Progenitor cell of endocrine pancreas (in vitro differentiated cells): ENCODE data around the gene ARHGAP29. TPM values are rescaled to one million over a fixed set of nuclear protein-coding genes. Genes with fewer than 3 reads are reported as not detected.

Experiments
- DNase-seq: peaks from one replicate; pipeline ENCODE4 v3.0.0; 2021; ENCODE audit warnings: low spot score; ENCODE audit not compliant: unreplicated experiment
- H3K27ac Mint-ChIP-seq: 2 replicates; pipeline ENCODE4 v1.8.0; 2021; ENCODE audit warnings: mild to moderate bottlenecking, moderate library complexity, mixed read lengths
- H3K27me3 Mint-ChIP-seq: 2 replicates; pipeline ENCODE4 v1.8.0; 2021; ENCODE audit warnings: mixed read lengths
- H3K36me3 Mint-ChIP-seq: 2 replicates; pipeline ENCODE4 v1.8.0; 2022; ENCODE audit warnings: mixed read lengths; ENCODE audit not compliant: insufficient read depth
- H3K4me1 Mint-ChIP-seq: 2 replicates; pipeline ENCODE4 v1.8.0; 2021; ENCODE audit warnings: low read depth, mixed read lengths
- H3K4me3 Mint-ChIP-seq: 2 replicates; pipeline ENCODE4 v1.8.0; 2021; ENCODE audit warnings: low read depth, mild to moderate bottlenecking, moderate library complexity, mixed read lengths
- H3K9me3 Mint-ChIP-seq: 2 replicates; pipeline ENCODE4 v1.8.0; 2021; ENCODE audit warnings: low read depth, mixed read lengths
- CTCF ChIP-seq: fragments of 200-600 bp; sonication (generic); IDR thresholded peaks from one replicate; pipeline ENCODE4 v1.5.0; 2021; ENCODE audit warnings: antibody characterized with exemption, mild to moderate bottlenecking; ENCODE audit not compliant: unreplicated experiment
- total RNA-seq: library from RNA; stranded (reverse); gene quantifications from 2 replicates; pipeline ENCODE4 v1.2.1, GENCODE V29; 2021

ARHGAP29 gene
- total RNA-seq, 1 donor from 2014 or later = 12.4 TPM

GRCh38 chr1:94209425-94209824, 28.0 kb downstream of the ARHGAP29 start:
- no peak for TF ChIP-seq CTCF
- Mint-ChIP-seq H3K4me1 (no peaks in the 10 kb centered on the region), H3K27ac (no peak overlapping the region), H3K36me3 (peaks cover 10% of the 10 kb centered on the region), H3K27me3 (no peaks in the 10 kb centered on the region), H3K4me3 (no peak overlapping the region), H3K9me3 (peaks cover 5% of the 10 kb centered on the region)
- DNase-seq = no peak

- no peak for TF ChIP-seq CTCF
- H3K36me3 Mint-ChIP-seq = peaks cover 10% of the 10 kb centered on the region
- H3K9me3 Mint-ChIP-seq = peaks cover 5% of the 10 kb centered on the region
- no peak overlapping the region for H3K27ac Mint-ChIP-seq
- H3K4me3 Mint-ChIP-seq = no peak overlapping the region
- no peak for DNase-seq
- H3K4me1 Mint-ChIP-seq = no peaks in the 10 kb centered on the region
- H3K27me3 Mint-ChIP-seq = no peaks in the 10 kb centered on the region
These were observed 29.7 kb downstream of the ARHGAP29 start for GRCh38 chr1:94207695-94208094.

GRCh38 chr1:94205639-94206038, 31.7 kb downstream of the ARHGAP29 start:
- H3K27me3 Mint-ChIP-seq = no peaks in the 10 kb centered on the region
- H3K4me1 Mint-ChIP-seq = peaks cover 1% of the 10 kb centered on the region
- DNase-seq = no peak
- H3K27ac Mint-ChIP-seq = no peak overlapping the region
- H3K9me3 Mint-ChIP-seq = peaks cover 5% of the 10 kb centered on the region
- no peak for TF ChIP-seq CTCF
- H3K4me3 Mint-ChIP-seq = no peak overlapping the region
- H3K36me3 Mint-ChIP-seq = peaks cover 16% of the 10 kb centered on the region

GRCh38 chr1:94202241-94202640, 35.1 kb downstream of the ARHGAP29 start:
- DNase-seq = no peak
- H3K9me3 Mint-ChIP-seq = no peaks in the 10 kb centered on the region
- no peaks in the 10 kb centered on the region for H3K27me3 Mint-ChIP-seq
- TF ChIP-seq CTCF = no peak
- no peak overlapping the region for H3K27ac Mint-ChIP-seq
- peaks cover 12% of the 10 kb centered on the region for H3K36me3 Mint-ChIP-seq
- H3K4me3 Mint-ChIP-seq = no peak overlapping the region
- H3K4me1 Mint-ChIP-seq = peaks cover 4% of the 10 kb centered on the region

GRCh38 chr1:94199398-94199797, 38.0 kb downstream of the ARHGAP29 start:
- Mint-ChIP-seq H3K36me3 (peaks cover 17% of the 10 kb centered on the region), H3K4me1 (peaks cover 4% of the 10 kb centered on the region)
- DNase-seq = no peak

More at GRCh38 chr1:94199398-94199797, 38.0 kb downstream of the ARHGAP29 start:
- Mint-ChIP-seq H3K27ac (no peak overlapping the region), H3K9me3 (no peaks in the 10 kb centered on the region), H3K4me3 (no peak overlapping the region), H3K27me3 (no peaks in the 10 kb centered on the region)
- no peak for TF ChIP-seq CTCF
